Measurements from ENCODE around the gene VAV2.
A peak's percentile ranks its signal among the peaks of the same experiment; 100 is the strongest.

VAV2 gene

DNA sequence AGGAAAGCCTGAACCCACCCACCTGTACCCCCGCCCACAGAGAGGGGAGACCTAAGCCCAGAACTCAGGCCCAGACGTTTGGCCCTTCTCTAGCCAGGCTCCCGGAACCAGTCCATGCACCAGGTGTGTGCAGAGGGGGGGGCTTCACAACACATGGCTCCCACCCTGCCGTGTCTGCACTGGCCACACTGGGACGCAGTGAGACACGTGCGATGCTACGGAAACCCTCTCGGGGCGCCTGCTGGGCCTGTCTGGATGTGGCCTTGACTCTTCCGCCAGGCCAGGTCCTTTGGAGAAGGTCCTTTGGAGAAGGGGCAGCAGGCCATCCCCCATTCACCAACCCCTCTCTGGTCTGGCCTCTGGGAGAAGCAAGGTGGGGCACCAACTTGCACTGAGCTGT, 195.6 kb downstream of the VAV2 start:
- no peak for DNase-seq (ENCODE audit: low read depth)

DNA sequence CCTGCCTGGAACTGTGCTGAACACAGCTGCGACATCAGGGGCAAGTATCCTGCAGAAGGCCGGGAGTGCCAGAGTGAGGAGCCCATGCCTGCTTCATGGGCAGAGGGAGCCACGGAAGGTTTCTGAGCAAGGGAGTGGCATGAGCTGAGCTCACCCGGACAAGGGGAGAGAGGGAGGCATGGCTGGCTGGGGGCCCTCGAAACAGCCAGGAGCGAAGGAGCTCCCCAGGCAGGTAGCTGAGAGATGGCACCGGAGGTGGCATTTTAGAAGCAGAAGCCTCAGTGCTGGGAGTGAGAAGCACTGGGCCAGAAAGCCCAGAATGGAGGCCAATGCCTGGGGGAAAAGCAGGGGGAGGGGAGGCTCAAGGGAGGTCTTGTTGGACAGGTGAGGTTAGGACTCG, 197.1 kb downstream of the VAV2 start:
- no peak for DNase-seq (ENCODE audit: low read depth)

DNA sequence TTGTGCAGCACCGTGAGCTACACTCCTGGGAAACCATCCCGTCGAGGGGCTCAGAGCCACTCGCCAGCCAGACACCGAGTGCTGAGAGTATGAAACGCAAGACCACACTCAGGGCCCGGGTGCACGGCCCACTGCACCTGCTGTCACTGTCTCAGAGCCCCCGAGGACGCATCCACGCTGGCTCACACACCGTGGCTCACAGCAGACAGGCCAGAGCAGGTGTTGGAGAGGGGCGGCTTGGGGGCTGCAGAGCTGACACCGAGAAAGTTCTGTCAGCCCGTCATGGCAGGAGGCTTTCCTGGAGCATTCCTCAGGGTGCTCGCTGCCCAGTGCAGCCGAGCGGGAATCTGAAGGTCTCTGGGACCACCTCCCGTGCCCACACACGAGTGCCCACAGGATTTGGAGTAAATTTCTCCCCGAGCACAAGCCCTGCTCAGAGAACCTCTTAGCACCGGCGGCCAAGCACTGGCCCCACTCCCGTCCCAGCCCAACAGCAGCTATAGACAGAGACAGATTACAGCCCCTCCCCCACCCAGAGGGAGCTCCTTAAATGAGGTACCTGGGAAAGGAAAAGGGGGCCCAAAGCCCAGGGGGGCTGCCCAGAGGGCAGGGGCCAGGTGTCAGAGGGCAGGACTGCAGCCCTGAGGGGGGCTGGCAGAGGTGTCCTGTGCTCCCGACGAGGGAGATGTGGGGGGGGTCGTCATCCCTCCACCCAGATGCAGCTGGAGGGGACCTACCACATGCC, 197.9 kb downstream of the VAV2 start:
- no peak for DNase-seq (ENCODE audit: low read depth)

DNA sequence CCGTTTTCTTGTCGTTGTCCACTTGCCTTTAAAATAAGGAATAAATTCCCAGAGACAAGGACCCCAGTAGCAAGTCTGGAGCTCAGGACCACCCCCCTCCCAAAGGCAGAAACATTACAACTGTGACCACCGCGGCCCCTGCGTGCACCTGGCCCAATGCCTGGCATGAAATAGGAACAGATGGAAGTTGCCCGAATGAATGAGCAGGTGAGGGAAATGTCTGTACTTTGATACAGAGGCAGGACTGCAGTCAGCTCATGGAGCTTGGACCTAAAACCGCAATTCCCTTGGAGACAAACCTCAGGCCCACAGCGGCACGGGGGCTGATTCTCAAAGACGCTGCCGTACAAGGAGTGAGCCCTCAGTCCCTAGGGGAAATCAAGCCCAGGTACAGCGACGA, 198.7 kb downstream of the VAV2 start:
- no peak for DNase-seq (ENCODE audit: low read depth)

DNA sequence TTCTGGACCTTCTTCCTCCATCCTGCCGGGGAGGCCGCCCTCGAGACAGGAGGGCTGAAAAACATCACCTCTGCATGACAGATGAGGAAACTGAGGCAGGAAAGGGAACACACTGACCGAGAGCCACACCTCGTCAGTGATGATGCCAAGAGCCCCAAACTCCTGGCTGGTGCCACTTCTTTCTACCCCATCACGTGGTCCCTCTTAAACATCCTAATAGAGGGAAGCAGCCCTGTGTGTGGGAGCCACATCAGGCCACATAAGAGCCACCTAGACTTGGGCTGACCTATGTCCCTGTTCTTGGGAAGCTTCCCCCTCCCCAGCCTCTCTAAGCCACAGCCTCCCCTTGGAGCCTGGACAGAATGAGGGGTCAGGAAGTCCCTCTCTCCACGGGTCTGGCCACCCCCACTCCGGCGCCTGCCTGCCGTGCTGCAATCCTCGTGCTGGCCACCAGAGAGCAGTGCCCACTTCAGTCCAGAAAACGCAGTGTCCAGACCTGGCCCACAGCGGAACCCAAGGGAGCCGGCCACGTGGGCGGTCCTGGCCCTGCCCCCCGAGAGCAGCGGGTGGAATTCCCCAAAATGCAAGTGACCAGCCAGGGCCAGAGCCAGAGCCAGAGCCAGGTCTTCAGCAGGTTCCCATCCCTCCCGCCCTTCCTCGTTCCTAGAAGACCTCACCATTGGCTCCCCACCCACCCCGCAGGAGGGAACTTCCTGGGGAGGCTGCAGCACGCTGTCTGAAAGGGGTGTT, 199.2 kb downstream of the VAV2 start:
- peak; percentile 66 for DNase-seq (ENCODE audit: low read depth)

DNA sequence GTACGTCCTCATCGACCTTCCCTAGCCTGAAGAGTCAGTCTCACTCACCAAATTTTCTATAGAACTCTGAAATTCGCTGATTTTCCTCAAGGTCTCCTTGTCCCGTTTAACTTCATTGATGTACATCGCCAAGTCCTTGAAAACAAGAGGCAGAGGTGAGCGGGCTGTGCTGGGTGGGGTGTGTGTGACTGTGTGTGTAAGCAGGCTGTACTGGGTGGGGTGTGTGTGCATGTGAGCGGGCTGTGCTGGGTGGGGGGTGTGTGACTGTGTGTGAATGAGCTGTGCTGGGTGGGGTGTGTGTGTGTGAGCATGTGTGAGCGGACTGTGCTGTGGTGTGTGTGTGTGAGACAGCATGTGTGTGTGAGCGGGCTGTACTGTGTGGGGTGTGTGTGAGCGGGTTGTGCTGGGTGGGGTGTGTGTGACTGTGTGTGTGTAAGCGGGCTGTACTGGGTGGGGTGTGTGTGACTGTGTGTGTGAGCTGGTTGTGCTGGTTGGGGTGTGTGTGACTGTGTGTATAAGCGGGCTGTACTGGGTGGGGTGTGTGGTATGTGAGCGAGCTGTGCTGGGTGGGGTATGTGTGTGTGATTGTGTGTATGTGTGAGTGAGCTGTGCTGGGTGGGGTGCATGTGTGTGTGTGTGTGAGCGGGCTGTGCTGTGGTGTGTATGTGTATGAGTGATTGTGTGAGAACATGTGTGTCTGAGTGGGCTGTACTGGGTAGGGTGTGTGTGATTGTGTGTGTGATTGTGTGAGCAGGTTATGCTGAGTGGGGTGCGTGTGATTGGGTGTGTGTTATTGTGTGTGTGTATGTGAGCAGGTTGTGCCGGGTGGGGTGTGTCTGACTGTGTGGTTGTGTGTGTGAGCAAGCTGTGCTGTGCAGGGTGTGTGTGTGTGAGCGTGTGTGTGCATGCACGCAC, 200.1 kb downstream of the VAV2 start:
- no peak for DNase-seq (ENCODE audit: low read depth)

DNA sequence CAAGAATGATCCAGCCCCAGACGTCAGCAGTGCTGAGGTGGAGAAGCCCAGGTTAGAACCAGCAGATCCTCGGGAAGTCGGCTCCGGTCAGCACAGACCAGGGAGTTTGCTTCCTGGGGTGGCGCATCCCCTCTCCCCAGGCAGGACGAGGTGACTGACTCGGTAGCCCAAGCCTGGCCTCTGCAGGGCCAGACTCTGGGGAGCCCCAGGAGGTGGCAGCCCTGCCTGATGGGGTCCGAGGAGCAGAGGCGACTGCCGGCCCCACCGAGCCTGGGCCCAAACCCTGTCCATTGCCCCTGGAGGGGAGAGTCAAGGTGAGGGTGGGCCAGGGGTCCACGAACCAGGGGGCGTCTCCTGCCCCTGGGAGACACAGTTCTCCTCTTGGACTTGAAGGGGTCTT, 201.1 kb downstream of the VAV2 start:
- DNase-seq (ENCODE audit: low read depth): no peak

DNA sequence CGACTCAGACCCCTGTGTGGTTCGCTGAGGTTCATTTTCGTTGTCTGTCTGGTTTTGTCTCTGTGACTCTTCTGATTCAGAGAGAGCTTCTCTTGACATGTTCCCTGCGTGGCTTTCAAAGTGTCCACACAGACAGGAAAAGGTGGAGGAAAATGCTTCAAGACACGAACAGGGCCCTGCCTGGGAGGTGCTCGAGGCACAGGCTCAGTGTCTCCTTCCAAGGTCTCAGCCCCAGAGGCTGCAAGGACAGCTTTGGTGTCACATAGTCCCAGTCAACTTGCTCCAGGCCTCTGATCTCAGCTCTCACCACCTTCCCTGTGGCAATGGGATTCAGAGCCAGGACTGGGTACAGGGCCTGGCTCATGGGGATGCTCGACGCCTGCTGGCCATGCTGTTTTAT, 202.3 kb downstream of the VAV2 start:
- no peak for DNase-seq (ENCODE audit: low read depth)

DNA sequence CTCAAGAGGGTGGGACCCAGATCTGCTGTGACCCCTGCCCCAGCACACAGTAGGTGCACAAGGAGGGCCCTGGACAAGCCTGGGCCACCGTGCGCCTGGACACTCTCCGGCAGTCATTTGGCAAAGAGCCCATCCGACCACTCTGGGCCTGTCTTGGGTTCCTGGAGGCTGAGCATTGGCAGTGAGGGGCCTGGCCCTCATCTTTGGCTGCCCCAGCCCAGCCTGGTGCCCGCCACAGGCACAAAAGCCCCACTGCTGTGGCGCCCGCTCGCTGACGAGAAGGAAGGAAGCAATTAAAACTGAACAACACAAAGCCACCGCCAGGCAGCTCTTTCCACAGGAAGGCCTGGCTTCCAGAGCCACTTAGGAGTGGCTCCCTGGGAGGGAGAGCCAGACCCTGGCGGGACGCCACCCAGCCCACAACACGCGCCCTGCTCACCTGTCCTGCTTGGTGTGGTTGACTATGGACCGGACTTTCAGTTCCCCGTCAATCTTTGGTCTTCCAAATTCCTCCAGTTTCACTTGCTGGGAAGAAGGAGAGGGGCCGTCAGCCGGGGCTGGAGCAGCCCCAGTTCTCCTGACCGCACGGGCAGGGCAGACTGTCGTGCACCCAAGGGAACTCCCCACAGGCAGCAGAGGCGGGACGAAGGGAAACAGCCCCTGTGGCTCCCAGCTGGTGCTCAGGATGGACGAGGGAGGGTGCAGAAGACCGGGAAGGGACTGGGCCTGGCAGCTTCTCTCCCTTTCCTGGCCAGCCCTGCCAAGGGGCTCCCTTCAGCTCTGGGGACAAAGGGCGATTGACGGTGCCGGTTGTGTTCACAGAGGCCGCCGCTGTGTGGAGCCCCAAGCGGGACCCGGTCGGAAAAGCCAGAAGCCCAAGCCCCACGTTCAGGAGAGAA, 203.1 kb downstream of the VAV2 start:
- no peak for DNase-seq (ENCODE audit: low read depth)

DNA sequence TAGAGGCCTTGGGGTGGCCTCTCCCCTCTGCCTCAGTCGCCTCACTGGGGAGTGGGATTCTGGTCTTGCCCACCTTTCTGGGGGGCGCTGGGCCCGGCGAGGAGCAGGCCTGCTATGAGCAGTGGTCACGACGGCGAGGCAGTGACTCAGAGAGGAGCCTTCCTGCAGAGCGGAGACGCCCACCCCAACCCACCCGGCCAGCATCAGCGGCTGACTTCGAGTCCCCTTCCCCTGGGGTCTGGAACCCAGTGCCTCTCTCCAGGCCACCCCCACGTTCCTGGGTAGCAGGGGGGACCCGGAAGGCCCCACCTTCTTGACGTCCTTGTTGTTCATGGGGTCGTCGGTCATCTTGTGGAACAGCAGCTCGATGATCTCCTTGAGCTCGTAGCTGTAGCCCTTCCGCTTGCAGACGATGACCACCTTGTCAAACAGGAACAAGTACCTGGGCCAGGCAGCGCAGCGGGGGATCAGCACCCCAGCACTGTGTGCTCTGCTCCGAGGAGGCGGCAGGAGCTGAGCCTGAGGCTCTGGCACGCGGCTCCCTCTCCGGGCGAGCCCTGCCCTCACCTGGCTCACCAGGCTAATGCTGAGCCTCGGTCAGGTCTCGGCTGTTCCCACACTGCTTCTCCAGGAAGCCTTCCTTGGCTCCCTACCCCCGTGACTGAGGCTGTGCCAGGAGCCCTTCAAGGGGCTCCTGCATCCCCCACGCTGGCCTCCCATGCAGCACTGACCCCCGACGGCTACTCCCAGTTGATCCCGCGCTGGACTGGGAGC, 203.9 kb downstream of the VAV2 start:
- DNase-seq (ENCODE audit: low read depth): no peak

DNA sequence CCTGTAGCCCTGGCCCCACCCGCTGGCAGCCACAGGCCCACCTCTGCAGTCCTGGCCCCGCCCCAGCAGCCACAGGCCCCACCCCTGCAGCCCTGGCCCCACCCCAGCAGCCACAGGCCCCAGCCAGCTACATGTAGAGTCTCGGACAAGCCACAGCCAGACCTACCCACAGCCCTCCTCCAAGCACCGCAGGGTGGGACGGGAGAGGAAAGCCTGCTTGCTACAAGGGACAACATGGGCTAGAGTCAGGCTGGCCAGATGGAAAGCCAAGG, 204.4 kb downstream of the VAV2 start:
- DNase-seq (ENCODE audit: low read depth): no peak

DNA sequence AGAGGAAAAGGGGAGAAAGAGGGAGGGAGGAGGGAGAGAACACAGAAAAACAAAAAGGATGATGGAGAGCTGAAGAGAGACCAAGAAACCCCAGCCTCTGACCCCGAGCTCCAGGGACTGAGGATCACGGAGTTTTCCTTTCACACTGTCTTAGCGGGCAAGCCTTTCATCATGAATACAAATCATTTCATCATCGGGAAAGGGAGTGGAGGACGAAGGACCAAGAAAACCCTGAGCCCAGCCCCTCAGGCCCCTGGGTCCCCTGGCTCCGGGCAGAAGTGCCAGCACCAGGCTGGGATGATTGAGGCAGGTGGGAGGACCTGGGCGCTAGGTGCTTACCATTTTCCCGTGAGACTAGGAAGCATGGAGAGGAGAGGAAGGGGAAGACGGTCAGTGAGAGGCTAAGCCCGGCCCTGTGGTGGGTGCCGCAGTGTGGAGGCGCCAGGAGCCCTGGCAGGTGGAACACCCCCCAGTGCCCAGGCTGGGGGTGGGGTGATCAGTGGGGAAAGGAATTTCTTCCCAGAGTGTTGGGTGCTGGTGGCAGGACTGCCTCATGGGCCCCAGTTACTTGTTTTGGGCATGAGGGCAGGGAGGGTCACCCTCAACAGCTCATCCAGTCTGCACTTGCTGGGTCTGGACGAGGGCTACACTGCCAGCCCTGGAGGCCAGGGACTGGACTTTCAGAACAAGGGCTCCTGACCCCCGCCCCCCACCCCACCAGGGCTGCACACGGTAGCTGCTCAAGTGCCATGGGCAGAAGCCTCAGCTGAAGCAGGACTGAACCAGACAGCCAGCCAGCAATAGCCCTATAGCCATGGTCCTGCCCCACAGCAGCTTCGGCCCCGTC, 205.0 kb downstream of the VAV2 start:
- DNase-seq (ENCODE audit: low read depth): no peak

DNA sequence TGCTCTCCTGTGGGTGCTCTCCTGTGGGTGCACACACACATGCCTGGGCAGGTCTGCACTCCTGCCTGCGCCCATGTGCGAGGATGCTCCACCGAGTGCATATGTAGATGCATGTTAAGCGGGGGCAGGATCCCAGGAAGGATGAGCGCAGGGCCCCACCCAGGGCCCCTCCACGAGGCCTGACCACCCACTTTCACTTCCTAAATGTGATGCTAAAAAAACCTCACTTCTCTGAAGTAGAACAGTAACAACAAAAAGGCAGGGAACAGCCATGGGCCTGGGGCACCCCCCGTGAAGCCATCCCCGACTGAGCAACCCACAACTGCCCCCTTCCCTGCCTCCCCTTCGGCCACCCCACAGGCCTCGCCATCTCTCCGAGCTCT, 205.8 kb downstream of the VAV2 start:
- no peak for DNase-seq (ENCODE audit: low read depth)

DNA sequence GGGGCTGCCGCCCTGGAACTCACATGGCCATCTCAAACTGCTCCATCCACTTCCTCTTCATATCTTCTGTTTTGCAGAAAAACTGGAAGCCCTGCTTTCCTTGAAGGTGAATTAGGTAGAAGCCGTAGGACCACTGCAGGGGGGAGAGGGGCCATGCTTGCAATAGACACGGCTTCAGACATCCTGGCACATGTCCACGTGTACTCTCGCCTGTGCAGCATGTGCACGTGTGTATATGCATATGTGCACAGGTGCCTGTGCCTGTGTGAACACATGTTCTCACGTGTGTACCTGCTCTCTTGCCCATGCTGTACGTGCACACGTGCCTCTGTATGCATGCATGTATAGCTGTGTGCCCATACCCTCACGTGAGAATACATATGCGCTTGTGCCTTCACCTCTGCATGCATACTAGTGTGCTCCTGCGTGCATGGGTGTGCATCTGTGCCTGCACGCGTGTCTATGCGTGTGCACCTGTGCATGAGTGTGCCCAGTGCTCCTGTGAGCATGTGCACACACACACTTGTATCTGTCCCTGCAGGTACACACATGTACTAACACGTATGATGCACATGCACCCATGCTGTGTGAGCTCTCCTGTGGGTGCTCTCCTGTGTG, 206.3 kb downstream of the VAV2 start:
- DNase-seq (ENCODE audit: low read depth): no peak

DNA sequence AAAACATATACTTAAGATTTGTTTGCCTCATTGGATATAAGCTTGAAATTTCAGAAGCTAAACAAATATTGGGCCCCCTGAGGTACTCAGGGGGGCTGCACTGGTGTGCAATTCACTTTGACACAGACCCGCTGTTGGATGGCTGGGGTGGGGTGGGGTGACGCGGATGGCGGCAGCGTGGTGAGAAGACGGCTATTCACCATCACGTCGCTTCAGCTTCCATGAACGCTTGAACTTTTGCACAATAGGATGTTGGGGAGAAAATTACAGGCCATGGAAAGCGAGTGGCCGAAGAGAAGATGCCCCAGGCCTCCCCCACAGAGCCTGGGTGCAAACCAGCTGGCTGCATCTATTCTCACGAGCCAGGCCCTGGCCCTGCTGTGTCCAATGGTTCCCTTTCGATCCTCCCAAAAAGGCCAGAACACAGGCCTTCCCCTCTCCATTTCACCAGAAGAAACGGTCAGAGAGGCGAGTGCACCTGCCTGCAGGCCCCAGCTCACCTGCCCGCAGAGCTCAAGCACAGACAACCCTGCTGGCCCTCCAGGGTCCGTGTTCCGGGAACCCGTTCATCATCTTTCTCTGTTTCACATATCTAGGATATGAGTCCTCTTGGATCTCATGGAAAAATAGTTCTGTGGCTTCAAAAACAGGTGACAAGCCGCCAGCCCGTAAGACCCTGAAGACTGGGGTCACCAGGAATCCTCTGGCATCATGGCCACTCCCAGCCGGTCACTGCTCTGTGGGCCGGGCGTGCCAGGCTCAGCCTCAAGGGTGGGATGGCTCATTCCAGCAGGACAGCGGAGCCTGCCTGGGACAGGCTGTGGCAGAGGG, 207.2 kb downstream of the VAV2 start:
- no peak for DNase-seq (ENCODE audit: low read depth)

DNA sequence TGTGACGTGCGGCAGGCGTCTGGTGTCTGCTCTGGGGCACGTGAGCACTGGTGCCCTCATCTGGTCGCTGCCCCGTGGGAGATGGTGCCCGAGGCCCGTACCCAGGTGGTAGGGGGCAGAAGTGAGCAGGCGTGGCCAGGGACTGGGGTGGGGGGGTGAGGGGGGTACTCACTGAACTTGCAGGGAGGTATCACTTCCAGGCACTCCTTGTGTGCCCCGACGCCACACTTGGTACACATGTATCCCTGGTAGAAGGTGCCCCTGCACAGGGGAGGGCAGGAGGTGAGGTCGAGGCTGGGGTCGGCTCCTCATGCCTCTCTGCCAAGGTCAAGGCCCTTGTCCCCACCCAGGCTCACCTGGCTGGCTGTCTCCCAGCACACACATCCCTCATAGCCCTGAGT, 208.8 kb downstream of the VAV2 start:
- no peak for DNase-seq (ENCODE audit: low read depth)

DNA sequence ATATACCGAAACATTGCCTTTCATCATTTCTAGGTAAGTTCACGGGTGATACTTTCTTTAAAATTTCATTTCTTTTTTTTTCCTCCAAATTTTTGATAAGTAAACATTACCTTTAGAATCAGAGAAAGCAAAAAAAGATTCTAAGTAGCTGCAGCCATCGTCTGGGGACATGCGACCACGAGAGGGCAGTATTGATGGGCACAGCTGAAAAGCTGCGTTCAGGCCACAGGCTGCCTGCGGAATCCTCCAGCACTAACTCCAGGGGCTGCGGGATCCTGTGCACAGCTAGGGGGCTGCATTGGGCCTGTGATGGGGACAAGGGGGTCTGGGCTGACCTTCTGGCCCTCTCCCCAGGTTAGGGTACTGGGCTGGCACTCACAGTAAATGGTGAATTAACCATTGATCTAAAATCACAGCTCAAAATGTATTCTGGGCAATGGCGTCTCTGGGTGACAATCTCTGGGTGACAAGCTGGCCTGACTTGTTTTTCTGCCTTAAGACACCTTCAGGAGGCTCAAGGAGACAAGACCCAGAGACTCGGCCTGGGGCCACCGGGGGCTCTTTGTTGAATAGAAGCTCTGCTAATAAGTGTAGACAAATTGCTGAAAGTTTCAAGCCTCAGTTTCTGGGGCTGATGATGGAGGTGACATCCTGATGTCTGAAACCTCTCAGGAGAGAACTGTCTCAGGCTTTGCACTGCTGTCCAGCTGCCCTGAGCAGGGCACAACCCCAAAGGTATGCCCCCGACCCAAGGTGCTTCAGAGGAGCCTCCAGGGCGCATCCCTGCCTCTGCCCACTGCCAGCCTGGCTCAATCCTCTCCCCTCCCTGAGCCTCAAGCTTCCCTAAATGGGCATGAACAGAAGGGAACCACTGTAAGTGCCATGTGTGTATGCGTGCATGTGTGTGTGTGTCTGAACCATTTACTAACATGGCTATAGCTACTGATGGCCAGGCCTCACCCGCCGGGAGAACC, 209.7 kb downstream of the VAV2 start:
- DNase-seq (ENCODE audit: low read depth): peak; percentile 50

DNA sequence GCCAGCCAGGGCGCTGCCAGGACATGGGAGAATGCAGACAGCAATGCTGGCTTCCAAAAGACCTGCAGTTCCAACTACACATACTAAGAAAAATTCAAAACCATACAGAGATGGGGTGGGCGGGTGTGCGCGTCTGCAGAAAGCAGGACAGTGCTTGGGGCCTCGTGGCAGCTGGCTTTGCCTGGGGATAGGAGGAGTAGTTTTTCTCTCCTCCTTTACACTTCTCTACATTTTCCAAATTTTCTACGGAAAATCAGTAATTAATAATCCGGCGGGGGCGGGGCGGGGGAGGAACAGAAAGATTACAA, 210.3 kb downstream of the VAV2 start:
- DNase-seq (ENCODE audit: low read depth): no peak

Data from fibroblast of gingiva (primary cell).